ENCODE data around the gene CDK4.

DNA sequence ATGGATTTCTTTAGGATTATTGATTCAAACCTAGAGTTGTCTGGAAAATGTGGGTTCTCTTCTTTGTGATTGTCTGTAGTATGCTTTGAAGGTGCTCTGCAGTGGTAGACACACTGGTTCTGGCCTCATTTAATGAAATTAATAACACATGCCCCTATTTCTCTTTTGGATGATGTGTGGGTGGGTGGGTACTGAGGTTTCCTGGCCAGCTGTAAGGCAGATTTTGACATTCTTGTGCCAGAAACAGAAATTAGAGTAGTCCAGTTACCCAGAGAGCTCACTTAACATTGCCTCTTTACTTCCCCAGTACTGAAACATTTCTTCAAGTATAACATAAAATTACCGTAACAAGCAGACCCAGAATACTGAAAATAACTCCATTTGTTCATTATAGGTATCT, 44.9 kb upstream of the CDK4 start:
- TF ChIP-seq POLR2A (IDR thresholded peaks at IDR 0.05), result no peak
- TF ChIP-seq, protein P1, sequence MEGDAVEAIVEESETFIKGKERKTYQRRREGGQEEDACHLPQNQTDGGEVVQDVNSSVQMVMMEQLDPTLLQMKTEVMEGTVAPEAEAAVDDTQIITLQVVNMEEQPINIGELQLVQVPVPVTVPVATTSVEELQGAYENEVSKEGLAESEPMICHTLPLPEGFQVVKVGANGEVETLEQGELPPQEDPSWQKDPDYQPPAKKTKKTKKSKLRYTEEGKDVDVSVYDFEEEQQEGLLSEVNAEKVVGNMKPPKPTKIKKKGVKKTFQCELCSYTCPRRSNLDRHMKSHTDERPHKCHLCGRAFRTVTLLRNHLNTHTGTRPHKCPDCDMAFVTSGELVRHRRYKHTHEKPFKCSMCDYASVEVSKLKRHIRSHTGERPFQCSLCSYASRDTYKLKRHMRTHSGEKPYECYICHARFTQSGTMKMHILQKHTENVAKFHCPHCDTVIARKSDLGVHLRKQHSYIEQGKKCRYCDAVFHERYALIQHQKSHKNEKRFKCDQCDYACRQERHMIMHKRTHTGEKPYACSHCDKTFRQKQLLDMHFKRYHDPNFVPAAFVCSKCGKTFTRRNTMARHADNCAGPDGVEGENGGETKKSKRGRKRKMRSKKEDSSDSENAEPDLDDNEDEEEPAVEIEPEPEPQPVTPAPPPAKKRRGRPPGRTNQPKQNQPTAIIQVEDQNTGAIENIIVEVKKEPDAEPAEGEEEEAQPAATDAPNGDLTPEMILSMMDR (IDR thresholded peaks at IDR 0.05), result no peak

All from Peyer's patch (tissue), 4 donors.